Activated CD8-positive, alpha-beta T cell treated with anti-CD3 and anti-CD28 coated beads for 36 hours (primary cell): Measurements from ENCODE around the gene DES. TPM values are rescaled to one million over a fixed set of nuclear protein-coding genes. Genes with fewer than 3 reads are reported as not detected.

Experiments
- ATAC-seq: fragments of 200-7000 bp; cut with Tn5 transposase; one replicate; pipeline ENCODE4 v1.10.0; 2021; ENCODE audit warnings: mild to moderate bottlenecking, moderate library complexity
- CTCF ChIA-PET: fragments of 350-600 bp; sonication (Branson Sonifier 250); formaldehyde crosslinking; loops from one replicate; lab custom pipeline; 2021; ENCODE audit warnings: antibody characterized with exemption; lab: Charles Lee
- POLR2A ChIA-PET: fragments of 350-600 bp; sonication (Branson Sonifier 250); formaldehyde crosslinking; loops from one replicate; lab custom pipeline; 2021; ENCODE audit warnings: antibody characterized with exemption; lab: Charles Lee
- DNase-seq: peaks from one replicate; pipeline ENCODE4 v3.0.0-alpha.2; 2020
- H3K27ac Mint-ChIP-seq: one replicate; pipeline ENCODE4 v1.8.0; 2021; ENCODE audit warnings: mild to moderate bottlenecking, mixed read lengths
- H3K27me3 Mint-ChIP-seq: one replicate; pipeline ENCODE4 v1.8.0; 2021; ENCODE audit warnings: mixed read lengths
- H3K36me3 Mint-ChIP-seq: one replicate; pipeline ENCODE4 v1.8.0; 2021; ENCODE audit warnings: low read depth, mixed read lengths
- H3K4me1 Mint-ChIP-seq: one replicate; pipeline ENCODE4 v1.8.0; 2021; ENCODE audit warnings: low read depth, mixed read lengths
- H3K4me3 Mint-ChIP-seq: one replicate; pipeline ENCODE4 v1.8.0; 2021; ENCODE audit warnings: mild to moderate bottlenecking, moderate library complexity, mixed read lengths
- H3K9me3 Mint-ChIP-seq: one replicate; pipeline ENCODE4 v1.8.0; 2021; ENCODE audit warnings: mixed read lengths
- CTCF ChIP-seq: fragments of 200-600 bp; IDR thresholded peaks from one replicate; pipeline ENCODE4 v1.8.0; 2022; ENCODE audit warnings: antibody characterized with exemption, mild to moderate bottlenecking
- intact Hi-C: fragments of 100-400 bp; cut with micrococcal nuclease; formaldehyde crosslinking; loops from one replicate; pipeline ENCODE4 v1.10.0; 2022
- total RNA-seq, 2 experiments: library from RNA; stranded (reverse); gene quantifications; one replicate each; pipeline ENCODE4 v1.2.3, GENCODE V29; 2021

DES gene
- total RNA-seq, 2 experiments from 2014 or later = not detected

GRCh38 chr2:219455581-219455980, 37.4 kb downstream of the DES start:
- ChIA-PET CTCF (interaction anchor here (0.7 to 5.1 kb wide), 8 partner anchors 7 to 75 kb away, joined by 3 to 38 read pairs (median 8); no protein-coding TSS in a partner anchor), POLR2A (no interaction called here)
- Mint-ChIP-seq H3K4me1 (peaks cover 32% of the 10 kb centered on the region), H3K27ac (no peak overlapping the region), H3K4me3 (no peak overlapping the region), H3K27me3 (peaks cover 2% of the 10 kb centered on the region), H3K9me3 (no peaks in the 10 kb centered on the region), H3K36me3 (no peaks in the 10 kb centered on the region)
- DNase-seq = no peak
- intact Hi-C loops = no loop called here
- no peak for TF ChIP-seq CTCF
- no peak for ATAC-seq

- TF ChIP-seq CTCF = peak; percentile 27
- intact Hi-C loops = no loop called here
- Mint-ChIP-seq H3K4me1 (peaks cover 20% of the 10 kb centered on the region), H3K27me3 (no peaks in the 10 kb centered on the region), H3K36me3 (no peaks in the 10 kb centered on the region), H3K4me3 (no peak overlapping the region), H3K9me3 (no peaks in the 10 kb centered on the region), H3K27ac (peak overlapping the region; percentile 9)
- DNase-seq (peak; percentile 67), ATAC-seq (peak; percentile 79)
- ChIA-PET CTCF (interaction anchor here (0.6 to 4.9 kb wide), 11 partner anchors 9 to 159 kb away, joined by 3 to 38 read pairs (median 4); partner anchors contain the start of gene GMPPA), POLR2A (interaction anchor here (0.6 to 2.0 kb wide), 3 partner anchors 9 to 40 kb away, joined by 3 to 8 read pairs (median 3); partner anchors contain the start of gene DES)
Observed at GRCh38 chr2:219457784-219458369, 39.7 kb downstream of the DES start.

GRCh38 chr2:219458996-219459395, 40.8 kb downstream of the DES start:
- no peak for ATAC-seq
- no peak overlapping the region for H3K27ac Mint-ChIP-seq
- ChIA-PET CTCF (interaction anchor here (0.8 to 4.9 kb wide), 15 partner anchors 10 to 138 kb away, joined by 3 to 38 read pairs (median 4); partner anchors contain the start of gene GMPPA), POLR2A (interaction anchor here (2.0 kb wide), 1 partner anchor 10 kb away, joined by 8 read pairs; no protein-coding TSS in a partner anchor)
- no peak for DNase-seq
- H3K9me3 Mint-ChIP-seq = no peaks in the 10 kb centered on the region
- no peak overlapping the region for H3K4me3 Mint-ChIP-seq
- no peak for TF ChIP-seq CTCF
- peaks cover 14% of the 10 kb centered on the region for H3K4me1 Mint-ChIP-seq
- intact Hi-C loops = no loop called here
- no peaks in the 10 kb centered on the region for H3K36me3 Mint-ChIP-seq
- no peaks in the 10 kb centered on the region for H3K27me3 Mint-ChIP-seq

- intact Hi-C loops = no loop called here
- no peak overlapping the region for H3K4me3 Mint-ChIP-seq
- TF ChIP-seq CTCF = peak; percentile 84
- ATAC-seq (peak; percentile 50), DNase-seq (peak; percentile 62)
- H3K36me3 Mint-ChIP-seq = no peaks in the 10 kb centered on the region
- H3K9me3 Mint-ChIP-seq = no peaks in the 10 kb centered on the region
- H3K27me3 Mint-ChIP-seq = no peaks in the 10 kb centered on the region
- ChIA-PET CTCF (interaction anchor here (0.9 to 4.9 kb wide), 14 partner anchors 11 to 137 kb away, joined by 3 to 38 read pairs (median 4); no protein-coding TSS in a partner anchor), POLR2A (interaction anchor here (2.0 kb wide), 1 partner anchor 10 kb away, joined by 8 read pairs; no protein-coding TSS in a partner anchor)
- H3K4me1 Mint-ChIP-seq = peaks cover 14% of the 10 kb centered on the region
- H3K27ac Mint-ChIP-seq = peak overlapping the region; percentile 25
Observed at GRCh38 chr2:219459460-219460311, 41.5 kb downstream of the DES start.
